Testis (tissue), 3 donors: ENCODE results near the gene ANXA1. TPM values are rescaled to one million over a fixed set of nuclear protein-coding genes. Genes with fewer than 3 reads are reported as not detected.

ENCODE experiments used
- DNase-seq: peaks from one replicate; pipeline ENCODE4 v3.0.0-alpha.2; 2019
- H3K27ac ChIP-seq, 2 donors: fragments of 200-600 bp; sonication (generic); one replicate each; pipeline ENCODE4 v1.5.1; 2019
- H3K27me3 ChIP-seq: fragments of 200-600 bp; sonication (generic); one replicate; pipeline ENCODE4 v1.5.1; 2019
- H3K36me3 ChIP-seq: fragments of 200-600 bp; sonication (generic); one replicate; pipeline ENCODE4 v1.5.1; 2017; ENCODE audit warnings: low read depth; ENCODE audit errors: missing control alignments
- H3K4me1 ChIP-seq: fragments of 200-600 bp; sonication (generic); one replicate; pipeline ENCODE4 v1.5.1; 2019
- H3K4me3 ChIP-seq, 2 donors: fragments of 200-600 bp; sonication (generic); one replicate each; pipeline ENCODE4 v1.5.1; 2017 to 2019
- H3K9me3 ChIP-seq: fragments of 200-600 bp; sonication (generic); one replicate; pipeline ENCODE4 v1.5.1; 2017
- CTCF ChIP-seq, 3 experiments: fragments of 450-650 bp in 2 of 3; fragments of 200-600 bp in 1 of 3; sonication (generic) in 1 of 3; IDR thresholded peaks; one replicate each; pipeline ENCODE4 v1.5.1; 2016 to 2019; ENCODE audit warnings: antibody characterized with exemption in 3 of 3, mild to moderate bottlenecking in 2 of 3, moderate library complexity in 1 of 3
- POLR2A ChIP-seq: fragments of 450-650 bp; IDR thresholded peaks from one replicate; pipeline ENCODE4 v1.6.1; 2017; ENCODE audit warnings: antibody characterized with exemption, mild to moderate bottlenecking, moderate library complexity
- WGBS, 2 donors: methylation state at CpG; one replicate each; pipeline ENCODE4 v1.1.5; 2018; 5-methylcytosine and 5-hydroxymethylcytosine counted together
- intact Hi-C: fragments of 100-400 bp; cut with DNase I; formaldehyde crosslinking; loops from one replicate; pipeline ENCODE4 v1.15.1; 2023; ENCODE audit warnings: low total_unique reads
- polyA plus RNA-seq: library from polyadenylated mRNA; stranded (reverse); fragments of 350-450 nt; fragmentation: Illumina TruSeq; extraction: RNeasy Lipid Tissue Mini Kit (QIAGEN cat#74804); gene quantifications from one replicate; pipeline ENCODE4 v1.2.3, GENCODE V29; 2014; ENCODE audit warnings: low read depth, low replicate concordance; ENCODE audit not compliant: insufficient read depth
- total RNA-seq, 2 donors: library from RNA; depleted of rRNA; stranded (reverse); fragments of >200 nt; gene quantifications; one replicate each; pipeline ENCODE4 v1.2.3, GENCODE V29; 2016

Gene ANXA1
- total and polyA plus RNA-seq, 3 donors from 2014 or later = 12.1 to 49.6 (median 13.4) TPM

GRCh38 chr9:73131461-73131860, 20.2 kb upstream of the ANXA1 start:
- 64 to 70% methylated on average over 4 of the region's 4 CpGs for WGBS, 2 donors
- Histone ChIP-seq H3K4me1 (no peaks in the 10 kb centered on the region), H3K27me3 (no peaks in the 10 kb centered on the region), H3K4me3 (no peak overlapping the region), H3K27ac (peak overlapping the region in 1 of 2 donors; percentile 68), H3K36me3 (no peaks in the 10 kb centered on the region), H3K9me3 (no peaks in the 10 kb centered on the region)
- DNase-seq = no peak
- TF ChIP-seq POLR2A (no peak), CTCF (IDR thresholded peaks at IDR 0.05) (no peak)
- intact Hi-C loops = no loop called here

GRCh38 chr9:73132034-73132776, 19.5 kb upstream of the ANXA1 start:
- Histone ChIP-seq H3K27me3 (no peaks in the 10 kb centered on the region), H3K4me3 (peak overlapping the region; percentile 24 to 56), H3K9me3 (no peaks in the 10 kb centered on the region), H3K36me3 (no peaks in the 10 kb centered on the region), H3K4me1 (no peaks in the 10 kb centered on the region), H3K27ac (peak overlapping the region; percentile 68 to 76)
- 2% methylated on average over 15 of the region's 15 CpGs for whole genome bisulfite sequencing, 2 donors
- intact Hi-C loops = no loop called here
- peak; percentile 85 for DNase-seq
- TF ChIP-seq CTCF (IDR thresholded peaks at IDR 0.05) (no peak), POLR2A (no peak)

- H3K27ac ChIP-seq = peak overlapping the region in 1 of 2 donors; percentile 68
- no peaks in the 10 kb centered on the region for H3K9me3 ChIP-seq
- H3K36me3 ChIP-seq = no peaks in the 10 kb centered on the region
- H3K27me3 ChIP-seq = no peaks in the 10 kb centered on the region
- peak overlapping the region in 1 of 2 donors; percentile 24 for H3K4me3 ChIP-seq
- no peak for DNase-seq
- H3K4me1 ChIP-seq = no peaks in the 10 kb centered on the region
- WGBS, 2 donors = 72 to 73% methylated on average over 3 of the region's 3 CpGs
- intact Hi-C loops = no loop called here
- TF ChIP-seq POLR2A (no peak), CTCF (IDR thresholded peaks at IDR 0.05) (no peak)
Measured at GRCh38 chr9:73133022-73133651, 18.5 kb upstream of the ANXA1 start.

GRCh38 chr9:73133921-73134407, 17.7 kb upstream of the ANXA1 start:
- 70 to 76% methylated on average over 2 of the region's 2 CpGs for WGBS, 2 donors
- Histone ChIP-seq H3K36me3 (no peaks in the 10 kb centered on the region), H3K4me3 (no peak overlapping the region), H3K9me3 (no peaks in the 10 kb centered on the region), H3K27me3 (no peaks in the 10 kb centered on the region), H3K4me1 (no peaks in the 10 kb centered on the region), H3K27ac (no peak overlapping the region)
- intact Hi-C loops = no loop called here
- TF ChIP-seq POLR2A (no peak), CTCF (IDR thresholded peaks at IDR 0.05) (no peak)
- no peak for DNase-seq
